Prostate gland (tissue), 2 donors: ENCODE results near the gene MEDAG.

ENCODE experiments used
- POLR2AphosphoS5 ChIP-seq: sonication (generic); formaldehyde crosslinking; IDR thresholded peaks from one replicate; pipeline ENCODE4 v1.6.1; 2017; ENCODE audit warnings: antibody characterized with exemption
- TF ChIP-seq, protein P1 (sequence below), 4 experiments: fragments of 200-600 bp in 2 of 4; fragments of 450-650 bp in 2 of 4; sonication (generic) in 2 of 4; IDR thresholded peaks; 1 replicate in 3 of 4; 2 replicates in 1 of 4; pipeline ENCODE4 v1.5.1; 2016 to 2019; ENCODE audit warnings: antibody characterized with exemption in 4 of 4, mild to moderate bottlenecking in 2 of 4, moderate library complexity in 2 of 4

DNA sequence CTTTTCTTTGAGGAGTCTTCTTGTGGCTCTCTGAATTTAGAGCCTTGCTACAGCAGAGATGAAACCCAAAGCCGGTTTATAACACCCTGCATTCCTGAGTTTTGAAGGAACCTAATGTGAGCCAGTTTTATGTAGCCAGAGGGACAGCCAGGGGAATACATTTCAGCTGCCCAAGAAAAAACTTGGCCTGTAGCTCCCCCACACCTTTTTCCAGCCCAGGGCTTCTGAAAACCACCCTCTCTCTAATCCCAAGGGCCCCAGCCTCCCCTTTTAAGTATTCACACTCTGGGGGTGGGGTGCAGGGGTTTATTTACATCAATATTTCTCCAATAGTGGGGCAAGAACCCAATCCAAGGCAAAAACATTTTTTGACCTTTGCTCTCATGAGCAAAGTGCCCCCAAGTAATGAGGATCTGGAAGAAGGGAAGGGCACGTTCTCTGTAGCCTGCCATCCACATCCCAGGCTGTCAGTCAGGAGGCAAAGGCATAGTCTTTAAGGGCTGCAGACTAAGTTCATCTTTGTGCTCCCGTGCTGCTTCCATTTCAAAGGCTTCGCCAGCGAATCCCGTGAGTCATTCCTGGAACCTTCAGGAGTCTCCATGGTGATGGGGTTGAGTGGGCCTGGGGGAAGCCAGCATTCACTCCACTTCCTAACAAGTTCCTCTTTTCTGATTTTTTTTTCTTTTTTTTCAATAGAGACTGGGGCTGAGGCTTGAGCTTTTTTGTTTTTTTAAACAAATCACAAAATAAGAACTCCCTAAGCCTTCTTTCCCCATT, 33.2 kb upstream of the MEDAG start:
- TF ChIP-seq, protein P1, sequence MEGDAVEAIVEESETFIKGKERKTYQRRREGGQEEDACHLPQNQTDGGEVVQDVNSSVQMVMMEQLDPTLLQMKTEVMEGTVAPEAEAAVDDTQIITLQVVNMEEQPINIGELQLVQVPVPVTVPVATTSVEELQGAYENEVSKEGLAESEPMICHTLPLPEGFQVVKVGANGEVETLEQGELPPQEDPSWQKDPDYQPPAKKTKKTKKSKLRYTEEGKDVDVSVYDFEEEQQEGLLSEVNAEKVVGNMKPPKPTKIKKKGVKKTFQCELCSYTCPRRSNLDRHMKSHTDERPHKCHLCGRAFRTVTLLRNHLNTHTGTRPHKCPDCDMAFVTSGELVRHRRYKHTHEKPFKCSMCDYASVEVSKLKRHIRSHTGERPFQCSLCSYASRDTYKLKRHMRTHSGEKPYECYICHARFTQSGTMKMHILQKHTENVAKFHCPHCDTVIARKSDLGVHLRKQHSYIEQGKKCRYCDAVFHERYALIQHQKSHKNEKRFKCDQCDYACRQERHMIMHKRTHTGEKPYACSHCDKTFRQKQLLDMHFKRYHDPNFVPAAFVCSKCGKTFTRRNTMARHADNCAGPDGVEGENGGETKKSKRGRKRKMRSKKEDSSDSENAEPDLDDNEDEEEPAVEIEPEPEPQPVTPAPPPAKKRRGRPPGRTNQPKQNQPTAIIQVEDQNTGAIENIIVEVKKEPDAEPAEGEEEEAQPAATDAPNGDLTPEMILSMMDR (IDR thresholded peaks at IDR 0.05) = no peak
- no peak for TF ChIP-seq POLR2AphosphoS5
